HEK293T (cell line): ENCODE measurements around the gene FBXW8.

Experiments used
- BHLHE40 ChIP-seq: fragments of 450-650 bp; IDR thresholded peaks from 2 replicates; pipeline ENCODE4 v1.6.1; 2016; ENCODE audit warnings: mild to moderate bottlenecking, moderate library complexity, borderline replicate concordance
- ELF4 ChIP-seq: fragments of 450-650 bp; IDR thresholded peaks from 2 replicates; pipeline ENCODE4 v1.6.1; 2017; ENCODE audit warnings: antibody characterized with exemption
- FOXA1 ChIP-seq: fragments of 450-650 bp; IDR thresholded peaks from 2 replicates; pipeline ENCODE4 v1.6.1; 2016; ENCODE audit warnings: mild to moderate bottlenecking
- FOXK2 ChIP-seq: fragments of 450-650 bp; IDR thresholded peaks from 2 replicates; pipeline ENCODE4 v1.6.1; 2016; ENCODE audit warnings: mild to moderate bottlenecking
- HDGF ChIP-seq: fragments of 450-650 bp; IDR thresholded peaks from 2 replicates; pipeline ENCODE4 v1.6.1; 2017; ENCODE audit warnings: antibody characterized with exemption, borderline replicate concordance
- LEF1 ChIP-seq: fragments of 450-650 bp; IDR thresholded peaks from 2 replicates; pipeline ENCODE4 v1.6.1; 2017; ENCODE audit warnings: mild to moderate bottlenecking, borderline replicate concordance
- PKNOX1 ChIP-seq: fragments of 450-650 bp; IDR thresholded peaks from 2 replicates; pipeline ENCODE4 v1.6.1; 2016
- SP1 ChIP-seq: fragments of 450-650 bp; IDR thresholded peaks from 2 replicates; pipeline ENCODE4 v1.6.1; 2017
- SUZ12 ChIP-seq: fragments of 450-650 bp; IDR thresholded peaks from 2 replicates; pipeline ENCODE4 v1.6.1; 2016; ENCODE audit warnings: mild to moderate bottlenecking

DNA sequence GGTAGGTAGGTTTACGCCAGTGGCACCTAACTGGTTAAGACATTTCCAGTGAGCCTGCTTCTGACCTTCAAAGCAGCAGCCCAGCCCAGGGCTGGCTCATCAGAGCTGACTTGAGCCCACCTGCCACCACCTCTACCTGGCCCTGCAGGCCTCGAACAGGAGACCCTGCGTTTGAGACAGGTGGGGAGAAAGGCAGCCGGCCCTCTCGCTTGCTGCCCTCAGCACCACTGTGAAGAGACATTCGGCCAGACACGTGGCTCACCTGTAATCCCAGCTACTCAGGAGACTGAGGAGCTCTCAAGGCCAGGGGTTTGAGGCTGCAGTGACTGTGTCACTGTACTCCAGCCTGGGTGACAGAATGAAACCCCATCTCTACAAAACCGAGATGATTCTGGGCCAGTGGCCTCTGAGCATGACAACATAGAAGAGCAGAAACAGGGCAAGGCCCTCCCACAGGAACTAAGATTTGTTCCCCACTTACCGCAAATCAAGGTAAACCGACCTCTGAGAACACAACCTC lies 114.3 kb downstream of the FBXW8 start:
- no peak for TF ChIP-seq FOXK2
- no peak for TF ChIP-seq SP1
- TF ChIP-seq BHLHE40 = no peak
- no peak for TF ChIP-seq FOXA1
- TF ChIP-seq SUZ12 = no peak
- TF ChIP-seq ELF4 = no peak
- TF ChIP-seq HDGF = no peak
- no peak for TF ChIP-seq PKNOX1
- no peak for TF ChIP-seq LEF1
